Thyroid gland (tissue), 4 donors: Measurements from ENCODE around the gene DCDC2. TPM values are rescaled to one million over a fixed set of nuclear protein-coding genes. Genes with fewer than 3 reads are reported as not detected.
"Not testable (repeated sequence)": the region's sequence is repeated elsewhere in the genome, so short reads cannot be mapped to it uniquely, and the experiment has no call there.

Experiments used
- DNase-seq, 2 donors: peaks; one replicate each; pipeline ENCODE4 v3.0.0-alpha.2; 2019
- H3K27ac ChIP-seq, 3 donors: fragments of 200-600 bp; sonication (generic); 1 replicate in 2 of 3; 2 replicates in 1 of 3; pipeline ENCODE4 v1.5.1; 2016 to 2019; ENCODE audit warnings: mild to moderate bottlenecking in 1 of 3, moderate library complexity in 1 of 3
- H3K27me3 ChIP-seq: fragments of 200-600 bp; sonication (generic); one replicate; pipeline ENCODE4 v1.5.1; 2019
- H3K36me3 ChIP-seq, 2 donors: fragments of 200-600 bp; sonication (generic); one replicate each; pipeline ENCODE4 v1.5.1; 2016 to 2019
- H3K4me1 ChIP-seq, 2 donors: fragments of 200-600 bp; sonication (generic); one replicate each; pipeline ENCODE4 v1.5.1; 2017 to 2019
- H3K4me3 ChIP-seq, 3 donors: fragments of 200-600 bp; sonication (generic); replicated peaks in 1 of 3; 1 replicate in 2 of 3; 2 replicates in 1 of 3; pipeline ENCODE4 v1.5.1; 2016; ENCODE audit warnings: mild to moderate bottlenecking in 1 of 3
- H3K9me3 ChIP-seq: fragments of 200-600 bp; sonication (generic); one replicate; pipeline ENCODE4 v1.5.1; 2017
- POLR2A ChIP-seq, 2 donors: fragments of 450-650 bp; IDR thresholded peaks; one replicate each; pipeline ENCODE4 v1.6.1; 2017; ENCODE audit warnings: antibody characterized with exemption in 2 of 2, mild to moderate bottlenecking in 2 of 2, moderate library complexity in 1 of 2
- WGBS, 2 donors: methylation state at CpG; one replicate each; pipeline ENCODE4 v1.1.5; 2017; 5-methylcytosine and 5-hydroxymethylcytosine counted together
- intact Hi-C: fragments of 100-400 bp; cut with DNase I; formaldehyde crosslinking; loops from one replicate; pipeline ENCODE4 v1.15.1; 2023
- total RNA-seq, 4 donors: library from RNA; depleted of rRNA; stranded (reverse); fragments of >200 nt; gene quantifications; one replicate each; pipeline ENCODE4 v1.2.3, GENCODE V29; 2016
- TF ChIP-seq, protein P1 (sequence below), 6 experiments: fragments of 200-600 bp in 3 of 6; fragments of 450-650 bp in 3 of 6; sonication (generic) in 3 of 6; IDR thresholded peaks; one replicate each; pipeline ENCODE4 v1.5.1; 2016 to 2019; ENCODE audit warnings: antibody characterized with exemption in 6 of 6, mild to moderate bottlenecking in 2 of 6, inconsistent platforms in 1 of 6, moderate library complexity in 1 of 6

The DCDC2 gene
- total RNA-seq, 4 donors from 2014 or later, result 8.7 to 14.8 (median 12.3) TPM

DNA sequence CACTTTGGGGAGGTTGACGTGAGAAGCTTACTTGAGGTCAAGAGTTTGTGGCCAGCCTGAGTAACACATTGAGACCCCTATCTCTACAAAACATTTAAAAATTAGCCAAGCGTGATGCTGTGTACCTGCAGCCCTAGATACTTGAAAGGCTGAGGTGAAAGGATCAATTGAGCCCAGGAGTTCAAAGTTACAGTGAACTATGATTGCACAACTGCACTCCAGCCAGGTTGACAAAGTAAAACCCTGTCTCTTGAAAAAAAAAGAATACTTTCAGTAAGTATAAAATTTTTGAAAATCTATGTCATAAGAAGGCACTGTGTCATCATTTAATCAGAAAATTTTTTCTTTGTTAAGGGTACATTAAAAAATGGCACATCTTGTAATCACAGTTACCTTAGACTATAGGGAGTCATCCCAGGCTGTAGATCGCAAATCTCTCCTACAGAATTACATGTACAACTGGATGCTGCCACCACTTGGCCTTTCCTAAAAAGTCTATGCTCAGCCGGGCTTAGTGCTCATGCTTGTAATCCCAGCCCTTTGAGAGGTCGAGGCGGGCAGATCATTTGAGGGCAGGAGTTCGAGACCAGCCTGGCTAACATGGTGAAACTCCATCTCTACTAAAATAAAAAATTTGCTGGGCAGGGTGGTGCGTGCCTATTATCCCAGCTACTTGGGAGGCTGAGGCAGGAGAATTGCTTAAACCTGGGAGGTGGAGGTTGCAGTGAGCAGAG, 27.8 kb upstream of the DCDC2 start:
- 47 to 62% methylated on average over 8 of the region's 8 CpGs for WGBS, 2 donors
- intact Hi-C loops, result no loop called here
- Histone ChIP-seq H3K27me3 (no peaks in the 10 kb centered on the region), H3K36me3 (no peaks in the 10 kb centered on the region), H3K27ac (no peak overlapping the region), H3K9me3 (no peaks in the 10 kb centered on the region), H3K4me3 (no peak overlapping the region), H3K4me1 (no peaks in the 10 kb centered on the region)
- TF ChIP-seq, protein P1, sequence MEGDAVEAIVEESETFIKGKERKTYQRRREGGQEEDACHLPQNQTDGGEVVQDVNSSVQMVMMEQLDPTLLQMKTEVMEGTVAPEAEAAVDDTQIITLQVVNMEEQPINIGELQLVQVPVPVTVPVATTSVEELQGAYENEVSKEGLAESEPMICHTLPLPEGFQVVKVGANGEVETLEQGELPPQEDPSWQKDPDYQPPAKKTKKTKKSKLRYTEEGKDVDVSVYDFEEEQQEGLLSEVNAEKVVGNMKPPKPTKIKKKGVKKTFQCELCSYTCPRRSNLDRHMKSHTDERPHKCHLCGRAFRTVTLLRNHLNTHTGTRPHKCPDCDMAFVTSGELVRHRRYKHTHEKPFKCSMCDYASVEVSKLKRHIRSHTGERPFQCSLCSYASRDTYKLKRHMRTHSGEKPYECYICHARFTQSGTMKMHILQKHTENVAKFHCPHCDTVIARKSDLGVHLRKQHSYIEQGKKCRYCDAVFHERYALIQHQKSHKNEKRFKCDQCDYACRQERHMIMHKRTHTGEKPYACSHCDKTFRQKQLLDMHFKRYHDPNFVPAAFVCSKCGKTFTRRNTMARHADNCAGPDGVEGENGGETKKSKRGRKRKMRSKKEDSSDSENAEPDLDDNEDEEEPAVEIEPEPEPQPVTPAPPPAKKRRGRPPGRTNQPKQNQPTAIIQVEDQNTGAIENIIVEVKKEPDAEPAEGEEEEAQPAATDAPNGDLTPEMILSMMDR (IDR thresholded peaks at IDR 0.05), result no peak
- TF ChIP-seq POLR2A (IDR thresholded peaks at IDR 0.05), result no peak
- no peak for DNase-seq

DNA sequence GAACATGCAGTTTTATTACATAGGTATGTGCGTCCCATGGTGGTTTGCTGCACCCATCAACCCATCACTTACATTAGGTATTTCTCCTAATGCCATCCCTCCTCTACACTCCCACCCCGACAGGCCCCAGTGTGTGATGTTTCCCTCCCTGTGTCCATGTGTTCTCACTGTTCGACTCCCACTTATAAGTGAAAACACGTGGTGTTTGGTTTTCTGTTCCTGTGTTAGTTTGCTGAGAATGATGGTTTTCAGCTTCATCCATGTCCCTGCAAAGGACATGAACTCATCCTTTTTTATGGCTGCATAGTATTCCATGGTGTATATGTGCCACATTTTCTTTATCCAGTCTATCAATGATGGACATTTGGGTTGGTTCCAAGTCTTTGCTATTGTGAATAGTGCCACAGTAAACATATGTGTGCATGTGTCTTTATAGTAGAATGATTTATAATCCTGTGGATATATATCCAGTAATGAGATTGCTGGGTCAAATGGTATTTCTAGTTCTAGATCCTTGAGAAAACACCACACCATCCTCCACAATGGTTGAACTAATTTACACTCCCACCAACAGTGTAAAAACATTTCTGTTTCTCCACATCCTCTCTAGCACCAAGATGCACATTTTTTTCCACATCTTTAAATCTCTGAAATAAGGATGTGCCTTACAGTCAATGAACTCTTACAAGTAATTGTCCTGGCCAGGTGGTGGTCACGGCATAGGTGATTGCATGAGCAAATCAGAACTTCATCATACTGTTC, 26.7 kb upstream of the DCDC2 start:
- intact Hi-C loops, H3K27me3 ChIP-seq: not testable (repeated sequence)
- 90 to 91% methylated on average over 5 of the region's 5 CpGs for WGBS, 2 donors

DNA sequence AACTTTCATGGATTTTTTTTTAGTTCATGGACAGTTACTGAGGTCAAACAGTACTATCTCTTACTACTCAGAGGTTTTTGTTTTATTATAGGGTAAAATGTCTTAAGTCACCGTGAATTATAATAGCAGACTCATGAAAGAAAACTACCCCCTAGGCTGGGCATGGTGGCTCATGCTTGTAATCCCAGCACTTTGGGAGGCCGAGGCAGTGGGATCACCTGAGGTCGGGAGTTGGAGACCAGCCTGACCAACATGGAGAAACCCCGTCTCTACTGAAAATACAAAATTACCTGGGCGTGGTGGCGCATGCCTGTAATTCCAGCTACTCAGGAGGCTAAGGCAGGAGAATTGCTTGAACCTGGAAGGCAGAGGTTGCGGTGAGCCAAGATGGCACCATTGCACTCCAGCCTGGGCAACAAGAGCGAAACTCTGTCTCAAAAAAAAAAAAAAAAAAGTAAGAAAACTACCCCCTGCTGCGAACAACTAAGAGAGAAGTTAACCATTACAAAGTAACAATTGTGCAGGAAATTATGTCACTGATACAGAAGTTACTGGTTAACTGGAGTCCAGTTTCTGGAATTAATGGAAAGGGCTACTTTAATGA, 25.1 kb upstream of the DCDC2 start:
- H3K27me3 ChIP-seq, H3K36me3 ChIP-seq, H3K4me3 ChIP-seq, H3K4me1 ChIP-seq, H3K9me3 ChIP-seq, intact Hi-C loops, DNase-seq, H3K27ac ChIP-seq: not testable (repeated sequence)
- 97% methylated on average over 9 of the region's 9 CpGs for WGBS, 2 donors

More for the DNA sequence above, 26.7 kb upstream of the DCDC2 start:
- H3K9me3 ChIP-seq, H3K36me3 ChIP-seq, H3K4me1 ChIP-seq, H3K4me3 ChIP-seq, DNase-seq, H3K27ac ChIP-seq: not testable (repeated sequence)

DNA sequence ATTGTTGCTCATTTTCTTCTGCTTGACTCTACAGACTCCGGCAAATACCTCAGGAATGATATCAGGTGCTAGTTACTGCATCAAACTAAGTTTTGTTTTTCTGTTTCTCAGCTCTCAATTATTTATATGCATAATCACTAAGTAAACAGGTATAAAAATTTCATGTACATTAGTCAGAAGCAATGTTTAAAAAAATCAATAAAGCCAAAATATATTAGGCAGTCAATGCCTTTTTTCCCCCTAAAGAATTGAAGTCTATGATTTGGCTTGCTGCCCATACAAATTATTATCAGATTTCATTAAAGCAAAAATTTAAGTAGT, 24.3 kb upstream of the DCDC2 start:
- no peaks in the 10 kb centered on the region for H3K36me3 ChIP-seq
- no peak for DNase-seq
- no peaks in the 10 kb centered on the region for H3K27me3 ChIP-seq
- no peak overlapping the region for H3K27ac ChIP-seq
- H3K4me3 ChIP-seq, result no peak overlapping the region
- intact Hi-C loops, result no loop called here
- no peaks in the 10 kb centered on the region for H3K9me3 ChIP-seq
- 92 to 100% methylated on average over 1 of the region's 1 CpG for WGBS, 2 donors
- no peak for TF ChIP-seq POLR2A (IDR thresholded peaks at IDR 0.05)
- TF ChIP-seq, protein P1 (IDR thresholded peaks at IDR 0.05), result no peak
- H3K4me1 ChIP-seq, result no peaks in the 10 kb centered on the region

DNA sequence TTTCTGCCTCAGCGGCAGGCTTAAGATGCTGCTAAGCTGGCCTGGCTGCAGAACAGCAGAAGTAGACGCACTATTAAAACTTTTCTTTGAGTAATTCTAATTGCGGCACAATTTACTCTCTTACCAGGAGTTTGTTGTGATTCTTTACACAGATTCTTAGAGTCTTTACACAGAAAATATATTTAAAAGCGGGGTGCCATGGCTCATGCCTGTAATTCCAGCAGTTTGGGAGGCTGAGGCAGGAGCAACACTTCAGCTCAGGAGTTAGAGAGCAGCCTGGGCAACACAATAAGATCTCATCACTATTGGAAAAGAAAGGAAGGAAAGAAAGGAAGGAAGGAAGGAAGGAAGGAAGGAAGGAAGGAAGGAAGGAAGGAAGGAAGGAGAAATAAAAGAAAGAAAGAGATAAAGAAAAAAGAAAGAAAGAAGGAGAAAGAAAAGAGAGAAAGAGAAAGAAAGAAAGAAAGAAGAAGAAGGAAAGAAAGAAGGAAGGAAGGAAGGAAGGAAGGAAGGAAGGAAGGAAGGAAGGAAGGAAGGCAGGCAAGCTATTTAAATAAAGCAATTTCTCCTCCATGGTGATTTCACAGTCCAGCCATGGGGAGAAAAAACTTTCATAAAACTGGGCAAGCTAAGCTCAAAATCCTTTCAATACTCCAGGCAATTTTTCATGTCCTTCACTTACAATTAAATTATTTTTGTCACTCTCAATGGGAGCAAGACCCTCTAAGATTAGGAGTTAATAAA, 23.8 kb upstream of the DCDC2 start:
- Histone ChIP-seq H3K27me3 (no peaks in the 10 kb centered on the region), H3K36me3 (no peaks in the 10 kb centered on the region), H3K27ac (no peak overlapping the region), H3K4me3 (no peak overlapping the region), H3K4me1 (no peaks in the 10 kb centered on the region), H3K9me3 (no peaks in the 10 kb centered on the region)
- no peak for DNase-seq
- 85 to 92% methylated on average over 4 of the region's 4 CpGs for WGBS, 2 donors
- intact Hi-C loops, result no loop called here
- TF ChIP-seq POLR2A (IDR thresholded peaks at IDR 0.05), result no peak
- TF ChIP-seq, protein P1 (IDR thresholded peaks at IDR 0.05), result no peak
